HL-60 (cell line): Measurements from ENCODE around the gene TRIML2.

Source experiments
- DNase-seq, 2 experiments: peaks; one replicate each; pipeline ENCODE4 v3.0.0-alpha.2; 2010 to 2020; ENCODE audit warnings: low read depth in 1 of 2, low spot score in 1 of 2
- H3K27ac ChIP-seq: fragments of 250-450 bp; sonication (Bioruptor Pico); replicated peaks from 2 replicates; pipeline ENCODE4 v1.5.1; 2020; ENCODE audit warnings: mild to moderate bottlenecking, moderate library complexity
- H3K27me3 ChIP-seq: fragments of 250-450 bp; sonication (Bioruptor Pico); 2 replicates; pipeline ENCODE4 v1.5.1; 2021; ENCODE audit warnings: mild to moderate bottlenecking, moderate library complexity; ENCODE audit not compliant: insufficient read depth, poor library complexity, severe bottlenecking
- H3K4me3 ChIP-seq: replicated peaks from 2 replicates; pipeline ENCODE4 v1.5.1; 2011; ENCODE audit warnings: mild to moderate bottlenecking, control low read depth, low read length; ENCODE audit not compliant: insufficient read depth
- GABPA ChIP-seq: IDR thresholded peaks from 2 replicates; pipeline ENCODE4 v1.6.1; 2012; ENCODE audit warnings: low read depth
- POLR2AphosphoS5 ChIP-seq: IDR thresholded peaks from 2 replicates; pipeline ENCODE4 v1.6.1; 2012; ENCODE audit warnings: low read depth
- SPI1 ChIP-seq: IDR thresholded peaks from 2 replicates; pipeline ENCODE4 v1.6.1; 2012; ENCODE audit warnings: low read depth, mild to moderate bottlenecking, borderline replicate concordance
- long read RNA-seq: library from polyadenylated mRNA; unstranded; transcript quantifications from one replicate; pipeline ENCODE4 v2.0.0, GENCODE V29; 2020
- TF ChIP-seq, protein P1 (sequence below): IDR thresholded peaks from one replicate; pipeline ENCODE4 v1.5.1; 2011; ENCODE audit warnings: low read length, control low read depth, inconsistent platforms; ENCODE audit not compliant: insufficient read depth
- TF ChIP-seq, protein P2 (sequence below): IDR thresholded peaks from 2 replicates; pipeline ENCODE4 v1.6.1; 2012; ENCODE audit warnings: low read depth; ENCODE audit not compliant: insufficient replicate concordance

The TRIML2 gene, protein sequence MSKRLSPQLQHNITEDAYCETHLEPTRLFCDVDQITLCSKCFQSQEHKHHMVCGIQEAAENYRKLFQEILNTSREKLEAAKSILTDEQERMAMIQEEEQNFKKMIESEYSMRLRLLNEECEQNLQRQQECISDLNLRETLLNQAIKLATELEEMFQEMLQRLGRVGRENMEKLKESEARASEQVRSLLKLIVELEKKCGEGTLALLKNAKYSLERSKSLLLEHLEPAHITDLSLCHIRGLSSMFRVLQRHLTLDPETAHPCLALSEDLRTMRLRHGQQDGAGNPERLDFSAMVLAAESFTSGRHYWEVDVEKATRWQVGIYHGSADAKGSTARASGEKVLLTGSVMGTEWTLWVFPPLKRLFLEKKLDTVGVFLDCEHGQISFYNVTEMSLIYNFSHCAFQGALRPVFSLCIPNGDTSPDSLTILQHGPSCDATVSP
- long read RNA-seq: 0 reads

DNA sequence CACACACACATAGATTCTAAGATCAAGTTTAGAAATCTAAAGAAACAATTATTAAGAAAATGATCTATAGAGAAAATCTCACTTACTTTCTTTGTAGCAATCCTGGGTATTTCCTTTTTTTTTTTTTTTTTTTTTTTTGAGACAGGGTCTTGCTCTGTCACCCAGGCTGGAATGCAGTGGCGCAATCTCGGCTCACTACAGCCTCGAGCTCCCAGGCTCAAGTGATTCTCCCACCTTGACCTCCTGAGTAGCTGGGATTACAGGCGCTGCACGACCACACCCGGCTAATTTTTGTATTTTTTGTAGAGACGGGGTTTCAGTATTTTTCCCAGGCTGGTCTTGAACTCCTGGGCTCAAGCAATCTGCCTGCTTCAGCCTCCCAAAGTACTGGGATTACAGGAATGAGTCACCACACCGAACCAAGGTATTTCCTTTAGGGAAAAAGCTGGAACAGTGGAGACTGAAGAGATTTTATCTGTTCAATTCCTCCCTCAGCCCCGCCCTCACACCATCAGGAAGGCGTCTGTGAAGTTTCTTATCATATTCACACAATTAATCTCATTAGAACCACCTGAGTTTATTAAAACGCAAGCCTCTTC is at the start of gene TRIML2:
Gene TRIML2, minus strand, starts transcription at position 447 of the 599 bp plus-strand sequence. CDS start 4,235 bp downstream, outside the sequence.
- no peak within 1 kb of the TSS for H3K4me3 ChIP-seq
- no peak for DNase-seq
- no peak within 1 kb of the TSS for H3K27ac ChIP-seq
- TF ChIP-seq, protein P1, sequence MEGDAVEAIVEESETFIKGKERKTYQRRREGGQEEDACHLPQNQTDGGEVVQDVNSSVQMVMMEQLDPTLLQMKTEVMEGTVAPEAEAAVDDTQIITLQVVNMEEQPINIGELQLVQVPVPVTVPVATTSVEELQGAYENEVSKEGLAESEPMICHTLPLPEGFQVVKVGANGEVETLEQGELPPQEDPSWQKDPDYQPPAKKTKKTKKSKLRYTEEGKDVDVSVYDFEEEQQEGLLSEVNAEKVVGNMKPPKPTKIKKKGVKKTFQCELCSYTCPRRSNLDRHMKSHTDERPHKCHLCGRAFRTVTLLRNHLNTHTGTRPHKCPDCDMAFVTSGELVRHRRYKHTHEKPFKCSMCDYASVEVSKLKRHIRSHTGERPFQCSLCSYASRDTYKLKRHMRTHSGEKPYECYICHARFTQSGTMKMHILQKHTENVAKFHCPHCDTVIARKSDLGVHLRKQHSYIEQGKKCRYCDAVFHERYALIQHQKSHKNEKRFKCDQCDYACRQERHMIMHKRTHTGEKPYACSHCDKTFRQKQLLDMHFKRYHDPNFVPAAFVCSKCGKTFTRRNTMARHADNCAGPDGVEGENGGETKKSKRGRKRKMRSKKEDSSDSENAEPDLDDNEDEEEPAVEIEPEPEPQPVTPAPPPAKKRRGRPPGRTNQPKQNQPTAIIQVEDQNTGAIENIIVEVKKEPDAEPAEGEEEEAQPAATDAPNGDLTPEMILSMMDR: no peak
- TF ChIP-seq SPI1 (no peak), POLR2AphosphoS5 (no peak), GABPA (no peak)
- TF ChIP-seq, protein P2, sequence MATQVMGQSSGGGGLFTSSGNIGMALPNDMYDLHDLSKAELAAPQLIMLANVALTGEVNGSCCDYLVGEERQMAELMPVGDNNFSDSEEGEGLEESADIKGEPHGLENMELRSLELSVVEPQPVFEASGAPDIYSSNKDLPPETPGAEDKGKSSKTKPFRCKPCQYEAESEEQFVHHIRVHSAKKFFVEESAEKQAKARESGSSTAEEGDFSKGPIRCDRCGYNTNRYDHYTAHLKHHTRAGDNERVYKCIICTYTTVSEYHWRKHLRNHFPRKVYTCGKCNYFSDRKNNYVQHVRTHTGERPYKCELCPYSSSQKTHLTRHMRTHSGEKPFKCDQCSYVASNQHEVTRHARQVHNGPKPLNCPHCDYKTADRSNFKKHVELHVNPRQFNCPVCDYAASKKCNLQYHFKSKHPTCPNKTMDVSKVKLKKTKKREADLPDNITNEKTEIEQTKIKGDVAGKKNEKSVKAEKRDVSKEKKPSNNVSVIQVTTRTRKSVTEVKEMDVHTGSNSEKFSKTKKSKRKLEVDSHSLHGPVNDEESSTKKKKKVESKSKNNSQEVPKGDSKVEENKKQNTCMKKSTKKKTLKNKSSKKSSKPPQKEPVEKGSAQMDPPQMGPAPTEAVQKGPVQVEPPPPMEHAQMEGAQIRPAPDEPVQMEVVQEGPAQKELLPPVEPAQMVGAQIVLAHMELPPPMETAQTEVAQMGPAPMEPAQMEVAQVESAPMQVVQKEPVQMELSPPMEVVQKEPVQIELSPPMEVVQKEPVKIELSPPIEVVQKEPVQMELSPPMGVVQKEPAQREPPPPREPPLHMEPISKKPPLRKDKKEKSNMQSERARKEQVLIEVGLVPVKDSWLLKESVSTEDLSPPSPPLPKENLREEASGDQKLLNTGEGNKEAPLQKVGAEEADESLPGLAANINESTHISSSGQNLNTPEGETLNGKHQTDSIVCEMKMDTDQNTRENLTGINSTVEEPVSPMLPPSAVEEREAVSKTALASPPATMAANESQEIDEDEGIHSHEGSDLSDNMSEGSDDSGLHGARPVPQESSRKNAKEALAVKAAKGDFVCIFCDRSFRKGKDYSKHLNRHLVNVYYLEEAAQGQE: no peak
- H3K27me3 ChIP-seq: no peaks in the 10 kb centered on the region

DNA sequence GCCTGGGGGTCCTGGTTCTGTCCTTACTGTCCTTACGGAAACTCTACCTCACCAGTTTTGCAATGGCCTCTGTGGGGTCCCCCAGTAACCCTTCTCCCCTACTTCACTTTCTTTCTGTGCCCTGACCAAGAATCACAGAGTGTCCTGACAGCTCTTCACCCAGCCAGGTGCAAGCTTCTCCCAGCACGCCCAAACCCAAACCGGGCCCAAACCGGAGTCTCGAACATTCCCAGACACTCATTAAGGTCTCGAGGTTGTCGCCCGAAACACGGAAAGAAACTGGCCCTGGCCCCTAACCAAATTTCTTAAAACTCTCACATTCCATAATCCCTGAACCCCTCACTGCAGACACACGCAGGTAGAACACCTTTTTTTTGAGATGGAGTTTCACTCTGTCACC is 48.9 kb upstream of the TRIML2 start:
- H3K27ac ChIP-seq: no peak overlapping the region

More for the DNA sequence above, 48.9 kb upstream of the TRIML2 start:
- DNase-seq: no peak
- Histone ChIP-seq H3K27me3 (no peaks in the 10 kb centered on the region), H3K4me3 (no peak overlapping the region)
- TF ChIP-seq POLR2AphosphoS5 (no peak), SPI1 (no peak), GABPA (no peak)
- TF ChIP-seq, protein P2: no peak
- TF ChIP-seq, protein P1: no peak
